ENCODE measurements around the gene ART5.

ART5 gene, protein sequence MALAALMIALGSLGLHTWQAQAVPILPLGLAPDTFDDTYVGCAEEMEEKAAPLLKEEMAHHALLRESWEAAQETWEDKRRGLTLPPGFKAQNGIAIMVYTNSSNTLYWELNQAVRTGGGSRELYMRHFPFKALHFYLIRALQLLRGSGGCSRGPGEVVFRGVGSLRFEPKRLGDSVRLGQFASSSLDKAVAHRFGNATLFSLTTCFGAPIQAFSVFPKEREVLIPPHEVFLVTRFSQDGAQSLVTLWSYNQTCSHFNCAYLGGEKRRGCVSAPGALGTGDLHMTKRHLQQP

DNA sequence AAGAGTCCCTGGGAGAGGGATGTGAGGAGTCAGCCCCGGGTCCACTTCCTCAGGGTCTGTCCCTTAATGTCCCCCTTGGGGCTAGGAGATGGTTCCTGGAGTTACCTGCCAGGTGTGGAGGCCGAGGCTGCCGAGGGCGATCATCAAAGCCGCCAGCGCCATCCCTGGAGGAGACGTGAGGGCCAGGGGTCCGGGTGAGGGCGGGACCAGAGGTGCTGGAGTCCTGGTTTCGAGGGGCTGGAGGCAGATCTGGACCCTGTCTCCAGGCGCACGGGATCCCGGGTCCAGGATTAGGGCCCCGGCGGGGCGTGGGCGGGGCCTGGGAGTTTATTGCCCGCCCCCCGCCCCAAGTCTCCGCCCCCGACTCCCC lies at the start of gene ART5:
Gene ART5 (minus strand): TSS at position 292 of the 370 bp plus-strand sequence. CDS start 130 bp downstream, at position 162.
- no peak for DNase-seq (ENCODE audit: low spot score)

DNA sequence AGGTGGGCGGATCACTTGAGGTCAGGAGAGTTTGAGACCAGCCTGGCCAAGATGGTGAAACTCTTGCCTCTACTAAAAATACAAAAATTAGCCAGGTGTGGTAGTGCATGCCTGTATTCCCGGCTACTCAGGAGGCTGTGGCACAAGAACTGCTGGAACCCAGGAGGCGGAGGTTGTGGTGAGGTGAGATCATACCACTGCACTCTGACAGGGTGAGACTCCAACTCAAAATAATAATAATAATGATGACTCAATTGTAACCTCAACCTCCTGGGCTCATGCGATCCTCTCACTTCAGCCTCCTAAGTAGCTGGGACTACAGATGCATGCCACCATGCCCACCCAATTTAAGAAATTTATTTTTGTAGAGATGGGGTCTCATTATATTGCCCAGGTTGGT lies 45.0 kb upstream of the ART5 start:
- DNase-seq (ENCODE audit: low spot score) = no peak

DNA sequence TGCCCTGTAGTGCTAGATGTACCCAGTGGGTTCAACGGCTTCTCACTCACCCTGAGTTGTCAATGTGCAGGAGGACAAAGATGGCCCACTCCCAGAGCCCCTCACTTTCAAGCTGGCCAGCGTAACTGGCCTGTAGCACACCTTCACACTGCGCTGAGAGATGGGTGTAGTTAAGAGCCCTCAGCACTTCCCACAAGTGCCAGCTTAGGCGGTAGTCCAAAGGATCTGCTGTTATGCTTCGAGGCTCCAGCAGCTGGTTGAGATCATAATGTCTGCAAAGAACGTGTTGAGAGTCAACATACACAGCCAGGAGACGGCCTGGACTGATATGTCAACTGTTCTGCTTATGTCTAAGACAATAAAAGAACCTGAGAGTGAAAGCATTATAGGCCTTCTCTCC lies 44.1 kb upstream of the ART5 start:
- DNase-seq (ENCODE audit: low spot score) = no peak

DNA sequence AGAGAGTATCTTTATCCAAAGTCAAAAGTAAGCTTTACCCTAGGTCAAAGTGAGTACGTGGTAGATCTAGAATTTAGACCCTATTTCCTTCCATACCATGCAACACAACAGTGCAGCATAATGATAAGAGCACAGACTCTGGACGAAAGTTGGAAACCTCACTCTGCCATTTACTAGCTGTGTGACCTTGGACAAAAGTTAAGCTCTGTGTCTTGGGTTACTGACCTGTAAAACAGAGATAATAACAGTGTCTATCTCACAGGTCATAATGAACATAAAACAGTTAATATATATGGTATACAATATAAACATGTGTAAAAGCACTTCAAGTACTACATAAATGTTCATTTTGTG lies 43.0 kb upstream of the ART5 start:
- no peak for DNase-seq (ENCODE audit: low spot score)

DNA sequence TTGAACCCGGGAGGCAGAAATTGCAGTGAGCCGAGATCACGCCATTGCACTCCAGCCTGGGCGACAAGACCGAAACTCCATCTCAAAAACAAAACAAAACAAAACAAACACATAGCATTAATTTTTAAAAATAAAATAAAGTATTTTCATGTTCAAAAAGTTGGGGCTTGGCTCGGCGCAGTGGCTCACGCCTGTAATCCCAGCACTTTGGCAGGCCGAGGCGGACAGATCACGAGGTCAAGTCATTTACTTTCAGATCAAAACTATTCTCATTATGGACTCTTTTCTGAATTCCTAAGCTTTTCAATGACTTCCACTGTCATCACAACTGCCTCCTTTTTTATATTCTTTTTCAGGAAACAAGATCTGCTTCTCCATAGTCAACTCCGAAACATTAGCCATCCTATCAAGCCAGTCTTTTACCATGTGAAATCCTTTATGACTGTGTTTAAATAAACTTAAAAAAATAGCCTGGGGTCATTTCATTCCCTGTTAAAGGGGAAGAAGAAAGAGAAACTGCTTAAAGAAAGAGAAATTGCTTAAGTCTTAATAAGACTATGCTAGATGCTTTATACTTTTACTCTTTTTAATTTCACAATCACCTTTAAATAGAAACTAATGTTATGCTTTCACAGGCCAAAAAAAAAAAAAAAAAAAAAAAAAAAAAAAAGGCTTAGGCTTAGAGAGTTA lies 42.5 kb upstream of the ART5 start:
- no peak for DNase-seq (ENCODE audit: low spot score)

DNA sequence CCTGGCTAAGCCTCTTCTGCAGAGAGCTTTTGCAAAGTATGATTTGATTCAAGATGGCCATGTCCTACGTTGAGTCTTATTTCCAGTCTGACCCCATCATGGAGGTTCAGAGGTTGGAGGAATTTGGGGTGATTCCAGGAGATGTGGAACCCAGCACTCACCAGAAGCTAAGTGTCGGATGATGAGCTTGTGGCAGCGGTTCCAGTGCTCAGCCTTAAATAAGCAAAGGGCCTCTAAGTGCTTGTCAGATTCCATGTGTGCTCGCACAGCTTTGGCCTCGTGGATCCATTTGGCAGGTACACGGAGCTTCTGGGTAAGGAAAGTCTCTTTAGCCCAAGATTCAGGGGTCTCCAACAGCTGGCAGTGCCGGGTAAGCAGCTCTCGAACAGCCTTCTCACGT lies 41.2 kb upstream of the ART5 start:
- DNase-seq (ENCODE audit: low spot score) = no peak

DNA sequence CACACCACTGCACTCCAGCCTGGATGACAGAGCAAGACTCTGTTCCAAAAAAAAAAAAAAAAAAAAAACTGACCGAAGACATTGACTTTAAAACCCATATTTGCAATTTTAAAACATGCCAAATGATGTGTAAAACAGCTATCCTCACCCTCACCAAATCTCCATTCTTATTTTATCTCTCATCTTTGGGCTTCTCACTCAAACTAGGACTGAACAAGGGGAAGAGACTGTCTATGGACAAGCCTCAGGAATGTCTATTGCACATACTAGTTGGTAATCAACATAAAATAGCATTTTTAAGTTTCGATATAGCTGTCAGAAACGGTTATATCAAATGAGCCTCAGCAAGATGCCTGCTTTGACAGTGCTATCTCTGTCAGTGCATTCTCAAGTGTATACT lies 37.3 kb upstream of the ART5 start:
- no peak for DNase-seq (ENCODE audit: low spot score)

DNA sequence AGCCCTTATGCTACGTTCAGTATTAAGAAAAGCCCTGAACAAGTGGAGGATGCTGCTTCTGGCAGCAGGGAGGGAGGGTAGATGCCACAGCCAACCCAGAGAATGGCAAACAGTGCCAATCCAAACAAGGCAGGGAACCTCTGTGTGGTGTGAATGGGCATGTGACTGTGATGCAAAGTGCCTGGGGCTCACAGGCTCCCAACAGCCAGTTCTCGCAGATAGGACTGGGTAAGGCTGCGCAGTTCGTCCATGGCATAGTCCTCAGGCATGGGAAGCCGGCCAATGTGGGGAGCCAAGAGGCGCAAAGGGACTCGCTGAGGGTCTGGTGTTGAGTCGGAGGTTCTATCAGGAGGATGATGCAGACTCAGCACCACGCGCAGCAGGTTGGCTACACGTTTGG lies 34.2 kb upstream of the ART5 start:
- DNase-seq (ENCODE audit: low spot score) = no peak

DNA sequence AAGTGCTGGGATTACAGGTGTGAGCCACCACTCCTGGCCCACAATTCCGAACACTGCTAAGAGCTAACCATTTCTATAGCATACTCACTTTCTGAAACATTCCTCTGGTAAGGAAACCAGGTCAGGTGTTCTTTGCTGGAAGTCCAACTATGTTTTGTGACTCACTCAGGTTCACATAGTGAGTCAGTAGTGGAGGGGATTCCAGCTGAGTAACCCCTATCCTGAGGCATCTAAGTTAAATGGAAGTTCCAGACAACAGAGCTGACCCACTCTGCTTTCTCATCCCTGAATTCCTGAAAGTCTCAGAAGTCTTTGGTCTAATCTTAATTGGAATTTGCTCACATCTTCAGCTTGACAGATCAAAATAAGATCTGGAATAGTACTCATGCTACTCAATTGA lies 32.4 kb upstream of the ART5 start:
- no peak for DNase-seq (ENCODE audit: low spot score)

DNA sequence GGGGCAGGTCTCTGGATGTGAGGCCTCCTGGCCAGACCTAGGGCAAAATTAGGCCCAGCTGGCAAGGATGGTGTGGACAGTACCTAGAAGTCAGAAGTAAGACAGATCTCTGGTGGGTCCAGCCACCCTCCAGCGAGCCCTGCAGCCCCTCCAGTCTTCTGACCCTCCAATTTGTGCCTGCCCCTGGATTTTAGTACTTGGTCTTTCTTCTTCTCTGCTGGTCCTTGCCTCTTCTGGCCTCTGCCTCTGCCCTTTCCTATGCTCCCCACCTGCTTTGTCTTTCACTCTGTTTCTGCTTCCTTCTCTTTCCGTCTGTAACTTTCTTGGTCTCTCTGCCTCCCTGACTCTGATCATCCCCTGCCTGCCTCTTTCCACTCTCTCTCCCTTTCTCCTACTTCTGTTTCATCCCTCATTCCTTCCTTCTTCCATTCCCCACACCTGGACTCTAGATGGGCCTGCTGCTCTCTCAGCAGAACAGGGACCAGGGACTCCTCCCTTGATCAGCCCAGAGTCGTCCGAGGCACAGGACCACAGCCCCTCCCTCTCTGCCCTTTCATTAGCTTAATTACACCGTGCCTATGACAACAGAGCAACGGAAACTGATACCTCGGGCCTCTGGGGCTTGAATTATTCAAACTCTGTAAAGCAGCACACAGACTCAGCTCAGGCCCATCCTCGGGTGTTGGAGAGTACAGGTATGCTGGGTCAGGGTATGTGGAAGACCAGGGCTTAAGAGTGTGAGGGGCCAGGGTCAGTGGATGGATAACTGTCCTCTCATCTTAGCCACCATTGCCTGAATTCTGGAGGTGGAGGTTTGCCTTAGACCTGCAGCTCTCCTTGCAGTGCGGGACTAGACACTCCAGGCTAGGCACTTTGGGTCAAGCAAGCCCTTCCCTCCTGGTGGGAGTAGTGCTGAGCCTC lies 29.8 kb upstream of the ART5 start, which contains the start of gene CHRNA10:
Gene CHRNA10 (minus strand): TSS at position 51 of the 921 bp plus-strand sequence. CDS start 72 bp downstream, outside the sequence.
- DNase-seq (ENCODE audit: low spot score) = no peak

DNA sequence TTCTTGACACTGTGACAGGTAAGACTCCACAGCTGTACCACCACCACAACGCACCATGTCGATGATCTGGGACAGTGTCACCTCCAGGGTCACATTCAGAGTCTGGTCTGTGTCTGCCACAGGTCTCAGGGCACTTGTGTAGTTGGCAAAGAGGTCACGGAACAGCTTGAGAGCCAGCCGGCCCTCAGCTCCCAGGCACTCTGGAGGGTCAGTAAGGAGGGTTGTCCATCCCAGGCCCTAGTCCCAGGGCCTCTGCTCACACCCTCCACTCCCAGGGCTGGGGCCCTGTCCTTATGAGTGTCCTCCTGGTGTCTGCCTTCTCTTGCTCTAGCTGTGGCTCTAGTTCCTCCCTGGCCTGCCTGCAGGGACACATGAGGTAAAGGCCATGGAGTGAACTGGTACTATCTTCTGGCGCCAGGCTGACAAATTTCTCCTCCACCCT lies 28.0 kb upstream of the ART5 start:
- DNase-seq (ENCODE audit: low spot score) = no peak

DNA sequence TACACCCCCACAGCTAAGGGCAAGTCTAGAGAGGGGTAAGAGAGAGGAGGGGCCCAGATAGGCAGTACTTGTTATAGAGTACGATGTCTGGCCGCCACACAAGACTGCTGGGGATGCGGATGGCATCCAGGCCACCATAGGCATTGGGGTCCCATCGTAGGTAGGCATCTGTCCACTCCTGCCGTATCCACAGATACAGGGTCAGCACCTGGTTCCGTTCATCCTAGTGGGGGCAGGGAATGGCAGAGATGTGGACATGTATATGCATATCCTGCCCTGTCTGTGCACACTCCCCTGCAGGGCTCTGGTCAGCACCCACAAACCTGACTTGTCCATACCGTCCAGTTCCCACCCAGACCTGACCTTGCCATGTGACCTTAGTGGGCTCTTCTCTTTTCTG lies 27.3 kb upstream of the ART5 start:
- no peak for DNase-seq (ENCODE audit: low spot score)

DNA sequence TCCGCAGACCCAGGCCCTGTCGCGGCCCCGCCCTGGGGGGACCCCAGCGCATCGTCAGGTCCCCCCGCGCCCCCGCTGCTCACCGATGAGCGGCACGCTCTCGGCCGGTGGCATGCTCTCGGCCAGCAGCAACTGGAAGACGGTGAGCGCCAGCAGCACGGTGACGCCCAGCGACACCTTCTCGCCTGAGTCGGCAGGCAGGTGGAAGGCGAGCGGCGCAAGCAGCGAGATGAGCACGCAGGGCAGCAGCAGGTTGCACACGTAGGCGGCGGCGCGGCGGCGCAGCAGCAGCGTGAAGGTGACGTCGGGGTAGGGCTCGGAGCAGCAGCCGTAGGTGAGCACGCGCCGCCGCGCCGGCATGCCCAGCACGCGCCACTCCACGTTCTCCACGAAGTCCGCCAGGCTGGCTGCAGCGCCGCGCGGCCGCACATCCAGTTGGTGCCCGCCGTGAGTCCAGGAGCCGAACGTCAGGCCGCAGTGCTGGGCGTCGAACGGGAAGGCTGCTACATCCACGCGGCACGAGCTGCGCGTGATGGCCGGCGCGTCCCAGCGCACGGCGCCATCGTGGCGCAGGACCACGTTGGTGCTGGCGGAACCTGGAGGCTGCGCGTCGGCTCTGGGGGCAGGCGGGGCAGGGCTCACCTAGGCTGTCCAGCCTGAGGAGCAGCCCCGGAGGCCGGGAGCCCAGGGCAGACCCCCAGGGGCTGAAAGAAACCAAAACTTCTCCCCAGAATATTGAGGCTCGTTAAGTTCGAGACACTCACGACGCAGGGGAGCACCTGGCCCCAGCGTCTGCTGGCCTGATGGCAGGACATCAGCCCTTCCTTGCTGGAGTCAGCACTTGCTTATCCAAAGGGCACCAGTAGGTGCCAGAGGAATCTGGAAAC lies 25.6 kb upstream of the ART5 start:
- DNase-seq (ENCODE audit: low spot score) = no peak

DNA sequence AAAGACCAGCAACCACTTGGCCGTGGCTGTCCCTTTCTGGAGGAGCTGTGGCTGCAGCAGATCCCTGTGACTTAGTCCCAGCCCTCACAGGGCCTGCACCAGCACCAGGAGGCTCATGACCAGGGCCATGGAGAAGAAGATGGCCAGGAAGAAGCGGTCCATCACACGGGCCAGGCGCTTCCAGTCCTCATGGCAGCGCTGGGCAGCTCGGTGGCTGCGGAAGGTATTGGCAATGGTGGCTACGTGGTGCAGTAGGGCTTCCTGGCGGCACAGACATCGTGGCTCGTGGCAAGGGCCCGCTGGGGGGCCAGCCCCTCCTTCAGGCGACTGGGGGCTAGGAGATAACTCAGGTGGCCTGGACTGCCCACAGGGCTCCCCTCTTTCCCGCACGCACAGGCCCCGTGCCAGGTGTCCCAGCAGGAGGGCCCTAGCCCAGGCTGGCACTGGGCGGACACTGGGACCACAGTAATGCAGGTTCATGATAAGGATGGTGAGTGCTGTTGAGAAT lies 24.3 kb upstream of the ART5 start:
- no peak for DNase-seq (ENCODE audit: low spot score)

DNA sequence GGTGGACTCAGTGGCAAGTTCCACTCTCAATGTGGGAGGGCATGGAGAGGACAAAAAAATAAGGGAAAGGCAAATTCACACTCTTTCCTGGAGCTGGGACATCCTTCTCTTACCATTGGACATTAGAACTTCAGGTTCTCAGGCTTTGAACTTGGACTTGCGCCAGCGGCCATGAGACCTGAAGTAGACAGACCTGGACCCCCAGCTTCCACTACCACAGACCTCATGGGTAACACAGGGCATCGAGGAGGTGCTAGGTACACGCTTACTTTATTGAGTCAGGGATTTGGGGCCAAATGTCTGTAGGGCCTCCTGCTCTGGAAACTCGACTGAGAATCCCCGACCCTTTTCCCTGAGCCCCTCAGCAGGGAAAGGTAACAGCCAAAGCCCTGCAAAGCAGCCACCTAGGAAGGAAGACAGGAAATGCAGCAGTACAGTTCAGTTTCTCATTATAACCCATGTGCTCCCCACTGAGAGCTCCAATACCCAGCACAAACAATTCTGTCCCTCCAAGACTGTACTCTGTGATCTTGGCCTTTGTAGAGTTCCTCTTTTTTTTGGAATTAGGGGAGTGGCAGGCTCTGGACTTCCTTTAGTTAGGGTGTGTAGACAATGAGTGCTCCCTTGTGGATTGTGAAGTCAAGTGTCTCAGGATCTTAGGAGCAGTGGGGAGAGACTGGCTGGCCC lies 23.7 kb upstream of the ART5 start:
- DNase-seq (ENCODE audit: low spot score) = no peak

DNA sequence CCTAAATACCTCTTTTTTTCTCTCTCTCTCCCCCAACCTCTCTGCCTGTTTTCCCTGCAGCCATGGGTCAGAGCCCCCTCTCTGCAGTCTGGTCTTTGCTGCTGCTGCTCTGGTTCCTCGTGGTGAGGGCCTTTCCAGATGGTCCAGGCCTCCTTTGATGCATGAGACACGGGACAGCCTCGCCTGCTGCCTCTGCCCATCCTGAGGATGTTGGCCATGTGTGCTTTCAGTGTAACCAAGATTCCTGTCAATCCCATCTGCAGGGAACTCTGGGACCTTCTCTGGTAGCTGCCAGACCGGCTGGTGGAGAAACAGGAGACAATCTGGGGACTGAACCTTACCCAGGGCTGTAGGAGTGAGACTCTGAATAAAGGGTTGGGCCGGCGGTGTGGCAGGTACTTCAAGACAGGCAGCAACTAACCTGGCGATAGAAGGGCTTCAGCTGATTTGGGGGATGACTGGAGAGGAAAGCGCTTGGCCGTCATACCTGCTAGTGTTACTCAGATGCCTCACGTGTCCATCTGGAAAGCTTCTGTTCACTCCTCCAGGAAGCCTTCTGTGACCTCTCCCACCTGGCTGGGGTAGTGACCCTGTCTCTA lies 22.3 kb upstream of the ART5 start:
- DNase-seq (ENCODE audit: low spot score) = no peak

DNA sequence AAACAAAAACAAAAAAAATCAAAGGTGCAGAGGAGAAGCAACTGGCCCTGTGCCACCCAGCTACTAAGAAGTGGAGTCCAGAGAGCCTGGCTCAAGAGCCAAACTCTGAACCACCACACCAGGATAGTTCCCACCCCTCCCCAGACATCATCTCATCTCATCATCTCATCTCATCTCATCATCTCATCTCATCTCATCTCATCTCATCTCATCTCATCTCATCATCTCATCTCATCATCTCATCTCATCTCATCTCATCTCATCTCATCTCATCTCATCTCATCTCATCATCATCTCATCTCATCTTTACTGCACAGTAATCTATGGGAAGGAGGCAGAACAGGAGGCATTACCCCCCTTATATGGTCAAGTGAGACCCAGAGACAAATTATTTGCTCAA lies 21.1 kb upstream of the ART5 start:
- DNase-seq (ENCODE audit: low spot score) = no peak

DNA sequence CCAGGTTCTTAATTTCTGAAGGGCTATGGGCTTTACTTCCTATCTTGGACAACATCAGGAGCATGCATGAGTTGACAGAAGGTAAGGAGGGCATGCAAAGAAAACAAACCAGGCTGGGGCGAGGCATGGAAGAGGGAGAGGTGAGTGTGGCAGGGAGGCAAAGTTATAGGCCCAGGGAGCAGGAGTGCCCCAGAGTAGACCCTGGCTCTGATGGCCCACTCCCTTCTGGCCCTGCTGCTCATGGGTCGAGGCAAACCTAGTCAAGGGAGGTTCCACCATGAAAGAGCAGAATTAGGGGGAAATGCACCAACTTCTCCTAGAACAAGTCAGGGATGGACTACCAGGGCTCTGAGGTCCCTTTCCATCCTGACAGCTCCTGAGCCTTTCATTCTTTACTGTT lies 19.2 kb upstream of the ART5 start:
- no peak for DNase-seq (ENCODE audit: low spot score)

DNA sequence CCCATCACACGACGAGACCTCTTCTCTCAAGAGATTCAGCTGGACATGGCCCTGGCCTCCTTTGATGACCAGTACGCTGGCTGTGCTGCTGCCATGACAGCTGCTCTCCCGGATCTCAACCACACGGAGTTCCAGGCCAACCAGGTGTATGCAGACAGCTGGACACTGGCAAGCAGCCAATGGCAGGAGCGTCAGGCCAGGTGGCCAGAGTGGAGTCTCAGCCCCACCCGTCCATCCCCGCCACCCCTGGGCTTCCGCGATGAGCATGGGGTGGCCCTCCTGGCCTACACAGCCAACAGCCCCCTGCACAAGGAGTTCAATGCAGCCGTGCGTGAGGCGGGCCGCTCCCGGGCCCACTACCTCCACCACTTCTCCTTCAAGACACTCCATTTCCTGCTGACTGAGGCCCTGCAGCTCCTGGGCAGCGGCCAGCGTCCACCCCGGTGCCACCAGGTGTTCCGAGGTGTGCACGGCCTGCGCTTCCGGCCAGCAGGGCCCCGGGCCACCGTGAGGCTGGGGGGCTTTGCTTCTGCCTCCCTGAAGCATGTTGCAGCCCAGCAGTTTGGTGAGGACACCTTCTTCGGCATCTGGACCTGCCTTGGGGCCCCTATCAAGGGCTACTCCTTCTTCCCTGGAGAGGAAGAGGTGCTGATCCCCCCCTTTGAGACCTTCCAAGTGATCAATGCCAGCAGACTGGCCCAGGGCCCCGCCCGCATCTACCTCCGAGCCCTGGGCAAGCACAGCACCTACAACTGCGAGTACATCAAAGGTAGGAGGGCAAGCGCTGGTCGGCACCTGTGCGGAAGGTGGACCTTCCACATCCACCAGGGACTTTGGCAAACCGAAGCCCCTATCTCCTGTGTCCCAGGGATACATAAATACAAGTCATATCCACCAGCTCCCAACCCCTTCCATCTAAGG lies 18.1 kb upstream of the ART5 start:
- DNase-seq (ENCODE audit: low spot score) = no peak
